Muscle layer of colon (tissue), 2 donors: ENCODE results near the gene STX18.

Experiments
- H3K27ac ChIP-seq: one replicate; pipeline ENCODE4 v1.7.0; 2013; ENCODE audit warnings: low read depth, mild to moderate bottlenecking, low read length, moderate library complexity
- H3K27me3 ChIP-seq, 2 donors: one replicate each; pipeline ENCODE4 v1.7.0; 2013; ENCODE audit warnings: low read length in 2 of 2, mild to moderate bottlenecking in 2 of 2; ENCODE audit not compliant: insufficient read depth in 2 of 2, control insufficient read depth in 1 of 2
- H3K36me3 ChIP-seq: one replicate; pipeline ENCODE4 v1.7.0; 2013; ENCODE audit warnings: mild to moderate bottlenecking, low read length; ENCODE audit not compliant: insufficient read depth
- H3K4me1 ChIP-seq: one replicate; pipeline ENCODE4 v1.7.0; 2013; ENCODE audit warnings: mild to moderate bottlenecking, low read length; ENCODE audit not compliant: insufficient read depth
- H3K4me3 ChIP-seq, 2 donors: one replicate each; pipeline ENCODE4 v1.7.0; 2013; ENCODE audit warnings: low read length in 2 of 2, low read depth in 1 of 2, mild to moderate bottlenecking in 1 of 2, moderate library complexity in 1 of 2
- H3K9ac ChIP-seq: one replicate; pipeline ENCODE4 v1.7.0; 2013; ENCODE audit warnings: low read length
- H3K9me3 ChIP-seq: one replicate; pipeline ENCODE4 v1.7.0; 2013; ENCODE audit warnings: mild to moderate bottlenecking, low read length
- donor health status: abdominal sarcoma.
- donor health status: Adenocarcinoma of cecum.

The STX18 gene

DNA sequence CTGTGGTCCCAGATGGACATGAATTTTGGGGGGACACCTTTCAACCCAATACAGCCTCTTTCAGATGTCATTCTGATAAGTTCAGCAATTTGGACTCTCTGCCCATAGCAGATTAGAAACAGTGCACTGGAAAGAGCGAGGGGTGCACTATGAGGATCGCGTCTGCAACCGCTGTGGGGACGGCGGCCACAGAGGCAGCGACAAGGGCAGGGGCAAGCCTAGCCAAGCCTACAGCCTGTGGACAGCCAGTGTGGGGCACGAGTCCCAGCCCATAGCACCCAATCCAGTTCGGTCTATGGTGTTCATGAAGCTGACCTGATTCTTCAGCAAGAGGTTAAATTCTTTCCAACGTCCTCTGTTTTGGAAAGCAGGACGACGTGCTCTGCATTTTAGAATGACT is 164.7 kb downstream of the STX18 start:
- Histone ChIP-seq H3K9me3 (no peaks in the 10 kb centered on the region), H3K4me1 (no peaks in the 10 kb centered on the region), H3K4me3 (no peak overlapping the region), H3K9ac (no peak overlapping the region), H3K36me3 (no peaks in the 10 kb centered on the region), H3K27me3 (no peaks in the 10 kb centered on the region), H3K27ac (no peak overlapping the region)

DNA sequence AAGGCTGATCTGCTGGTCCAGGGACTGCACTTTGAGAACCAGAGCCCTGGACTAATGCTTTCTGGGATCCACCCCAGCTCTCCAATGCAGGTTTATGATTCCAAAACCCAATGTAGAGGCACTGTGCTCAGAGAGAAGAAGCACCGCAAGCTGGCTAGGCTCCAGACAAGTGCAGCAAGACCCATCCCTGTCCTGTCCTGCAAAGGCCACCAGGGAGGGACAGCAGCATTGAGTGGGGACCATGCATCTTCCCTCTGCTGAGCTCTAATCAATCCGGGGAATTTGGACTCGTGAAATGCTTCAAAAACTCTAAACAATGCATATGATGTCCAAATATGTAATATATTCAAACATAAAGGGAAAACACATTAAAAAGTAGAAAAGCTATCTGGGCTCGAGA is 165.8 kb downstream of the STX18 start:
- Histone ChIP-seq H3K9ac (no peak overlapping the region), H3K9me3 (no peaks in the 10 kb centered on the region), H3K4me1 (no peaks in the 10 kb centered on the region), H3K27me3 (no peaks in the 10 kb centered on the region), H3K36me3 (no peaks in the 10 kb centered on the region), H3K4me3 (no peak overlapping the region), H3K27ac (no peak overlapping the region)

GRCh38 chr4:4374388-4375098 is 167.3 kb downstream of the STX18 start:
- Histone ChIP-seq H3K9ac (no peak overlapping the region), H3K27me3 (no peaks in the 10 kb centered on the region), H3K9me3 (no peaks in the 10 kb centered on the region), H3K27ac (no peak overlapping the region), H3K36me3 (no peaks in the 10 kb centered on the region), H3K4me1 (no peaks in the 10 kb centered on the region), H3K4me3 (no peak overlapping the region)
